OCI-LY1 (cell line): ENCODE data around the gene FERMT3.

Source experiments
- EZH2 ChIP-seq: fragments of 200-600 bp; sonication (generic), shearing (Covaris generic); IDR thresholded peaks from 2 replicates; pipeline ENCODE4 v1.8.0; 2017; ENCODE audit warnings: borderline replicate concordance, mixed run types, mild to moderate bottlenecking, antibody characterized with exemption, low read length, moderate library complexity, mixed read lengths
- TF ChIP-seq, protein P1 (sequence below): fragments of 200-600 bp; sonication (generic), shearing (Covaris generic); IDR thresholded peaks from 2 replicates; pipeline ENCODE4 v1.5.1; 2017; ENCODE audit warnings: mild to moderate bottlenecking, antibody characterized with exemption, low read length, moderate library complexity, mixed read lengths

DNA sequence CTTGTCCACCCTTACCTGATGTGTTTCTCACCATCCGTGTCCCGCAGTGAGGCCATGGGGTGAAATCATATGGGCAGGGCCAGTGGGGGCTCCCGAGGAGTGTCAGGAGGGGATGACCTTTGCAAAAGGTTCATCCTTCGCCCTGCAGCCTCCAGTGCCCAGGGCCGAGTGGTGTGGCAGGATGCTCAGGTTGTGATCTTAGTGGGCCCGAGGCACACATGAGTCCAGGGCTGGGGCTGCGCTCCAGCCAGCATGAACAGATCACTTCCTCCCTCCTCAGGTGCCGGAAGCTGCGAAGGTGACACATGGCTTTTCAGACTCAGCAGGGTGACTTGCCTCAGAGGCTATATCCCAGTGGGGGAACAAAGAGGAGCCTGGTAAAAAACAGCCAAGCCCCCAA is 31.6 kb downstream of the FERMT3 start:
- TF ChIP-seq, protein P1, sequence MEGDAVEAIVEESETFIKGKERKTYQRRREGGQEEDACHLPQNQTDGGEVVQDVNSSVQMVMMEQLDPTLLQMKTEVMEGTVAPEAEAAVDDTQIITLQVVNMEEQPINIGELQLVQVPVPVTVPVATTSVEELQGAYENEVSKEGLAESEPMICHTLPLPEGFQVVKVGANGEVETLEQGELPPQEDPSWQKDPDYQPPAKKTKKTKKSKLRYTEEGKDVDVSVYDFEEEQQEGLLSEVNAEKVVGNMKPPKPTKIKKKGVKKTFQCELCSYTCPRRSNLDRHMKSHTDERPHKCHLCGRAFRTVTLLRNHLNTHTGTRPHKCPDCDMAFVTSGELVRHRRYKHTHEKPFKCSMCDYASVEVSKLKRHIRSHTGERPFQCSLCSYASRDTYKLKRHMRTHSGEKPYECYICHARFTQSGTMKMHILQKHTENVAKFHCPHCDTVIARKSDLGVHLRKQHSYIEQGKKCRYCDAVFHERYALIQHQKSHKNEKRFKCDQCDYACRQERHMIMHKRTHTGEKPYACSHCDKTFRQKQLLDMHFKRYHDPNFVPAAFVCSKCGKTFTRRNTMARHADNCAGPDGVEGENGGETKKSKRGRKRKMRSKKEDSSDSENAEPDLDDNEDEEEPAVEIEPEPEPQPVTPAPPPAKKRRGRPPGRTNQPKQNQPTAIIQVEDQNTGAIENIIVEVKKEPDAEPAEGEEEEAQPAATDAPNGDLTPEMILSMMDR = no peak
- no peak for TF ChIP-seq EZH2
